Measurements from ENCODE around the gene CNGA3. TPM values are rescaled to one million over a fixed set of nuclear protein-coding genes. Genes with fewer than 3 reads are reported as not detected.
"Not testable (repeated sequence)": the region's sequence is repeated elsewhere in the genome, so short reads cannot be mapped to it uniquely, and the experiment has no call there.

Gene CNGA3
- total RNA-seq, 1 donor from 2014 or later = 1.2 TPM

- DNase-seq (ENCODE audit: low spot score) = no peak
Measured at GRCh38 chr2:98396745-98397355, 50.6 kb downstream of the CNGA3 start.

GRCh38 chr2:98399140-98399539, 52.9 kb downstream of the CNGA3 start:
- no peak for DNase-seq (ENCODE audit: low spot score)

GRCh38 chr2:98403878-98404277, 57.6 kb downstream of the CNGA3 start:
- no peak for DNase-seq (ENCODE audit: low spot score)

GRCh38 chr2:98404556-98405250, 58.4 kb downstream of the CNGA3 start:
- DNase-seq (ENCODE audit: low spot score) = no peak

- DNase-seq (ENCODE audit: low spot score) = no peak
Measured at GRCh38 chr2:98405301-98405700, 59.0 kb downstream of the CNGA3 start.

- no peak for DNase-seq (ENCODE audit: low spot score)
Measured at GRCh38 chr2:98408155-98408554, 61.9 kb downstream of the CNGA3 start.

- peak; percentile 75 for DNase-seq (ENCODE audit: low spot score)
Measured at GRCh38 chr2:98412751-98413458, 66.6 kb downstream of the CNGA3 start.

- DNase-seq (ENCODE audit: low spot score) = not testable (repeated sequence)
Measured at GRCh38 chr2:98414246-98414645, 68.0 kb downstream of the CNGA3 start.

- DNase-seq (ENCODE audit: low spot score) = not testable (repeated sequence)
Measured at GRCh38 chr2:98415719-98416248, 69.5 kb downstream of the CNGA3 start.

GRCh38 chr2:98416383-98417159, 70.3 kb downstream of the CNGA3 start:
- DNase-seq (ENCODE audit: low spot score) = no peak

- DNase-seq (ENCODE audit: low spot score) = no peak
Measured at GRCh38 chr2:98419544-98419943, 73.3 kb downstream of the CNGA3 start.

GRCh38 chr2:98419977-98420725, 73.9 kb downstream of the CNGA3 start:
- no peak for DNase-seq (ENCODE audit: low spot score)

- no peak for DNase-seq (ENCODE audit: low spot score)
Measured at GRCh38 chr2:98422449-98422848, 76.2 kb downstream of the CNGA3 start.

- DNase-seq (ENCODE audit: low spot score) = no peak
Measured at GRCh38 chr2:98426771-98427170, 80.5 kb downstream of the CNGA3 start.

- no peak for DNase-seq (ENCODE audit: low spot score)
Measured at GRCh38 chr2:98432145-98432544, 85.9 kb downstream of the CNGA3 start.

GRCh38 chr2:98433363-98433964, 87.2 kb downstream of the CNGA3 start:
- no peak for DNase-seq (ENCODE audit: low spot score)

GRCh38 chr2:98434492-98434891, 88.2 kb downstream of the CNGA3 start:
- DNase-seq (ENCODE audit: low spot score) = no peak

- DNase-seq (ENCODE audit: low spot score) = not testable (repeated sequence)
Measured at GRCh38 chr2:98435670-98436069, 89.4 kb downstream of the CNGA3 start.

GRCh38 chr2:98436734-98437133, 90.5 kb downstream of the CNGA3 start:
- no peak for DNase-seq (ENCODE audit: low spot score)

Measured in umbilical cord (tissue), 2 donors.